CD8-positive, alpha-beta memory T cell (primary cell): ENCODE results near the gene APBA2. TPM values are rescaled to one million over a fixed set of nuclear protein-coding genes. Genes with fewer than 3 reads are reported as not detected.
"Not testable (repeated sequence)": the region's sequence is repeated elsewhere in the genome, so short reads cannot be mapped to it uniquely, and the experiment has no call there.

Experiments used
- CTCF ChIA-PET: fragments of 350-600 bp; sonication (Branson Sonifier 250); formaldehyde crosslinking; loops from one replicate; lab custom pipeline; 2021; ENCODE audit warnings: antibody characterized with exemption; lab: Charles Lee
- POLR2A ChIA-PET: fragments of 350-600 bp; sonication (Branson Sonifier 250); formaldehyde crosslinking; loops from one replicate; lab custom pipeline; 2021; ENCODE audit warnings: antibody characterized with exemption; lab: Charles Lee
- DNase-seq, 5 donors: peaks; one replicate each; pipeline versions ENCODE4 v3.0.0 to v3.0.0-alpha.2; 2020 to 2022; ENCODE audit warnings: mixed read lengths in 1 of 5
- H3K27ac ChIP-seq: one replicate; pipeline ENCODE4 v1.7.0; 2013; ENCODE audit warnings: low read depth, mild to moderate bottlenecking, low read length, moderate library complexity
- H3K27me3 ChIP-seq: 2 replicates; pipeline ENCODE4 v1.7.0; 2013; ENCODE audit warnings: low read length, mild to moderate bottlenecking; ENCODE audit not compliant: insufficient read depth, poor library complexity, severe bottlenecking
- H3K36me3 ChIP-seq: 2 replicates; pipeline ENCODE4 v1.7.0; 2013; ENCODE audit warnings: mild to moderate bottlenecking, low read length, moderate library complexity; ENCODE audit not compliant: insufficient read depth
- H3K4me1 ChIP-seq: 2 replicates; pipeline ENCODE4 v1.7.0; 2013; ENCODE audit warnings: mild to moderate bottlenecking, low read length, moderate library complexity; ENCODE audit not compliant: insufficient read depth
- H3K4me3 ChIP-seq: 2 replicates; pipeline ENCODE4 v1.7.0; 2013; ENCODE audit warnings: mild to moderate bottlenecking, low read length
- H3K9me3 ChIP-seq: 2 replicates; pipeline ENCODE4 v1.7.0; 2013; ENCODE audit warnings: mild to moderate bottlenecking, low read length
- H3K27ac Mint-ChIP-seq, 8 donors: one replicate each; pipeline ENCODE4 v1.8.0; 2020 to 2021; ENCODE audit warnings: mixed read lengths in 8 of 8, mild to moderate bottlenecking in 6 of 8, inconsistent platforms in 3 of 8, moderate library complexity in 3 of 8
- H3K27me3 Mint-ChIP-seq, 2 donors: one replicate each; pipeline ENCODE4 v1.8.0; 2020 to 2021; ENCODE audit warnings: mixed read lengths in 2 of 2, mild to moderate bottlenecking in 1 of 2, moderate library complexity in 1 of 2
- H3K36me3 Mint-ChIP-seq, 3 donors: one replicate each; pipeline ENCODE4 v1.8.0; 2020 to 2021; ENCODE audit warnings: mixed read lengths in 3 of 3, inconsistent platforms in 1 of 3, mild to moderate bottlenecking in 1 of 3
- H3K4me1 Mint-ChIP-seq, 3 donors: one replicate each; pipeline ENCODE4 v1.8.0; 2020 to 2021; ENCODE audit warnings: mixed read lengths in 3 of 3, inconsistent platforms in 1 of 3, mild to moderate bottlenecking in 1 of 3
- H3K4me3 Mint-ChIP-seq, 7 donors: one replicate each; pipeline ENCODE4 v1.8.0; 2020 to 2021; ENCODE audit warnings: mixed read lengths in 7 of 7, mild to moderate bottlenecking in 6 of 7, moderate library complexity in 4 of 7, inconsistent platforms in 2 of 7
- H3K9me3 Mint-ChIP-seq, 5 donors: one replicate each; pipeline ENCODE4 v1.8.0; 2020 to 2022; ENCODE audit warnings: mixed read lengths in 5 of 5, mild to moderate bottlenecking in 3 of 5, moderate library complexity in 2 of 5, inconsistent platforms in 1 of 5
- polyA plus RNA-seq: library from polyadenylated mRNA; unstranded; fragments of 300-500 nt; fragmentation: Illumina TruSeq; gene quantifications from one replicate; pipeline ENCODE4 v1.2.3, GENCODE V29; 2021
- total RNA-seq, 2 experiments: library from RNA; stranded (reverse); gene quantifications; one replicate each; pipeline ENCODE4 v1.2.3, GENCODE V29; 2021

The APBA2 gene
- total and polyA plus RNA-seq, 3 experiments from 2014 or later, result 15.7 to 38.8 (median 18.0) TPM

- CTCF ChIA-PET, H3K4me1 ChIP-seq, H3K27ac ChIP-seq, H3K9me3 ChIP-seq, POLR2A ChIA-PET, H3K27ac Mint-ChIP-seq, H3K27me3 Mint-ChIP-seq, H3K27me3 ChIP-seq, H3K4me3 Mint-ChIP-seq, H3K9me3 Mint-ChIP-seq, H3K36me3 ChIP-seq, DNase-seq, H3K4me3 ChIP-seq, H3K36me3 Mint-ChIP-seq: not testable (repeated sequence)
- H3K4me1 Mint-ChIP-seq, result peaks cover 0 to 11% (median 0%) of the 10 kb centered on the region in 3 donors
Observed at GRCh38 chr15:28849271-28849670, 36.5 kb upstream of the APBA2 start.

DNA sequence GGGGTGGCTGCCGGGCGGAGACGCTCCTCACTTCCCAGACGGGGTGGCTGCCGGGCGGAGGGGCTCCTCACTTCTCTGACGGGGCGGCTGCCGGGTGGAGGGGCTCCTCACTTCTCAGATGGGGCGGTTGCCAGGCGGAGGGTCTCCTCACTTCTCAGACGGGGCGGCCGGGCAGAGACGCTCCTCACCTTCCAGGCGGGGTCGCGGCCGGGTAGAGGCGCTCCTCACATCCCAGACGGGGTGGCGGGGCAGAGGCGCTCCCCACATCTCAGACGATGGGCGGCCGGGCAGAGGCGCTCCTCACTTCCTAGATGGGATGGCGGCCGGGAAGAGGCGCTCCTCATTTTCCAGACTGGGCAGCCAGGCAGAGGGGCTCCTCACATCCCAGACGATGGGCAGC, 36.0 kb upstream of the APBA2 start:
- H3K36me3 ChIP-seq, CTCF ChIA-PET, H3K9me3 Mint-ChIP-seq, H3K4me3 Mint-ChIP-seq, H3K27ac Mint-ChIP-seq, H3K27me3 Mint-ChIP-seq, H3K9me3 ChIP-seq, POLR2A ChIA-PET, H3K4me3 ChIP-seq, H3K4me1 ChIP-seq, H3K27ac ChIP-seq, DNase-seq, H3K27me3 ChIP-seq, H3K36me3 Mint-ChIP-seq: not testable (repeated sequence)
- peaks cover 0 to 11% (median 0%) of the 10 kb centered on the region in 3 donors for H3K4me1 Mint-ChIP-seq

- H3K4me3 Mint-ChIP-seq, POLR2A ChIA-PET, H3K27me3 ChIP-seq, H3K9me3 Mint-ChIP-seq, H3K4me1 Mint-ChIP-seq, H3K4me3 ChIP-seq, H3K9me3 ChIP-seq, H3K27ac Mint-ChIP-seq, H3K27me3 Mint-ChIP-seq, H3K36me3 ChIP-seq, H3K4me1 ChIP-seq, DNase-seq, H3K27ac ChIP-seq, H3K36me3 Mint-ChIP-seq, CTCF ChIA-PET: not testable (repeated sequence)
Observed at GRCh38 chr15:28853654-28854053, 32.1 kb upstream of the APBA2 start.

- H3K4me3 ChIP-seq, H3K27ac ChIP-seq, H3K36me3 ChIP-seq, H3K4me3 Mint-ChIP-seq, H3K9me3 Mint-ChIP-seq, H3K9me3 ChIP-seq, H3K27ac Mint-ChIP-seq, H3K27me3 ChIP-seq, H3K27me3 Mint-ChIP-seq, H3K4me1 Mint-ChIP-seq, H3K4me1 ChIP-seq, CTCF ChIA-PET, DNase-seq, H3K36me3 Mint-ChIP-seq, POLR2A ChIA-PET: not testable (repeated sequence)
Observed at GRCh38 chr15:28854578-28854977, 31.2 kb upstream of the APBA2 start.

- POLR2A ChIA-PET, result no interaction called here
- Mint-ChIP-seq H3K36me3 (no peaks in the 10 kb centered on the region), H3K4me1 (no peaks in the 10 kb centered on the region), H3K27ac (no peak overlapping the region), H3K9me3 (no peaks in the 10 kb centered on the region), H3K4me3 (no peak overlapping the region), H3K27me3 (peaks cover 0 to 4% of the 10 kb centered on the region in 2 donors)
- no peaks in the 10 kb centered on the region for H3K9me3 ChIP-seq
- H3K4me1 ChIP-seq, result no peaks in the 10 kb centered on the region
- CTCF ChIA-PET, result interaction anchor here (1.2 kb wide), 1 partner anchor 18 kb away, joined by 3 read pairs; no protein-coding TSS in a partner anchor
- H3K4me3 ChIP-seq, result no peak overlapping the region
- H3K27me3 ChIP-seq, result no peaks in the 10 kb centered on the region
- DNase-seq, result no peak
- H3K27ac ChIP-seq, result no peak overlapping the region
- H3K36me3 ChIP-seq, result no peaks in the 10 kb centered on the region
Observed at GRCh38 chr15:28861031-28861534, 24.7 kb upstream of the APBA2 start.

- H3K27me3 Mint-ChIP-seq, H3K9me3 ChIP-seq, POLR2A ChIA-PET, H3K27me3 ChIP-seq, H3K36me3 Mint-ChIP-seq, DNase-seq, H3K4me3 ChIP-seq, H3K27ac ChIP-seq, H3K9me3 Mint-ChIP-seq, H3K4me1 Mint-ChIP-seq, H3K27ac Mint-ChIP-seq, H3K36me3 ChIP-seq, H3K4me3 Mint-ChIP-seq, H3K4me1 ChIP-seq: not testable (repeated sequence)
- CTCF ChIA-PET, result interaction anchor here (0.9 kb wide), 1 partner anchor 19 kb away, joined by 3 read pairs; no protein-coding TSS in a partner anchor
Observed at GRCh38 chr15:28861589-28862293, 24.0 kb upstream of the APBA2 start.

GRCh38 chr15:28868744-28869345, 16.9 kb upstream of the APBA2 start:
- Mint-ChIP-seq H3K27ac (no peak overlapping the region), H3K36me3 (no peaks in the 10 kb centered on the region), H3K27me3 (peaks cover 0 to 2% of the 10 kb centered on the region in 2 donors), H3K9me3 (peaks cover 0 to 2% (median 0%) of the 10 kb centered on the region in 5 donors), H3K4me1 (no peaks in the 10 kb centered on the region), H3K4me3 (no peak overlapping the region)
- Histone ChIP-seq H3K4me3 (no peak overlapping the region), H3K9me3 (no peaks in the 10 kb centered on the region), H3K36me3 (no peaks in the 10 kb centered on the region), H3K4me1 (no peaks in the 10 kb centered on the region), H3K27me3 (no peaks in the 10 kb centered on the region), H3K27ac (no peak overlapping the region)
- ChIA-PET POLR2A (no interaction called here), CTCF (no interaction called here)
- no peak for DNase-seq

GRCh38 chr15:28871168-28871567, 14.6 kb upstream of the APBA2 start:
- H3K4me1 Mint-ChIP-seq, result peaks cover 0 to 4% (median 0%) of the 10 kb centered on the region in 3 donors
- H3K9me3 Mint-ChIP-seq, result peaks cover 0 to 2% (median 0%) of the 10 kb centered on the region in 5 donors
- ChIA-PET POLR2A (no interaction called here), CTCF (no interaction called here)
- H3K27ac Mint-ChIP-seq, result no peak overlapping the region
- Histone ChIP-seq H3K36me3 (no peaks in the 10 kb centered on the region), H3K4me3 (no peak overlapping the region), H3K9me3 (no peaks in the 10 kb centered on the region), H3K4me1 (no peaks in the 10 kb centered on the region), H3K27ac (no peak overlapping the region), H3K27me3 (no peaks in the 10 kb centered on the region)
- DNase-seq, result no peak
- no peaks in the 10 kb centered on the region for H3K36me3 Mint-ChIP-seq
- no peaks in the 10 kb centered on the region for H3K27me3 Mint-ChIP-seq
- no peak overlapping the region for H3K4me3 Mint-ChIP-seq
